ENCODE measurements around the gene SDHB. TPM values are rescaled to one million over a fixed set of nuclear protein-coding genes. Genes with fewer than 3 reads are reported as not detected.
A peak's percentile ranks its signal among the peaks of the same experiment; 100 is the strongest.

The SDHB gene
- total RNA-seq (57.7 and 58.0 TPM in 2 replicates), polyA plus RNA-seq (59.0 and 61.0 TPM in 2 replicates), polyA minus RNA-seq (51.1 and 61.9 TPM in 2 replicates)
- 90.5 TPM for total RNA-seq (2013)

- intact Hi-C loops (cut with micrococcal nuclease): loop anchor here (1.0 to 2.0 kb wide), 4 partner anchors 43 to 385 kb away; partner anchors contain the start of genes ATP13A2, PADI2 and RCC2
- CTCF ChIA-PET: no interaction called here
Observed at GRCh38 chr1:17053685-17054410, at the start of gene SDHB. SDHB (minus strand) TSS chr1:17054032; CDS start chr1:17054019, 13 bp downstream.

DNA sequence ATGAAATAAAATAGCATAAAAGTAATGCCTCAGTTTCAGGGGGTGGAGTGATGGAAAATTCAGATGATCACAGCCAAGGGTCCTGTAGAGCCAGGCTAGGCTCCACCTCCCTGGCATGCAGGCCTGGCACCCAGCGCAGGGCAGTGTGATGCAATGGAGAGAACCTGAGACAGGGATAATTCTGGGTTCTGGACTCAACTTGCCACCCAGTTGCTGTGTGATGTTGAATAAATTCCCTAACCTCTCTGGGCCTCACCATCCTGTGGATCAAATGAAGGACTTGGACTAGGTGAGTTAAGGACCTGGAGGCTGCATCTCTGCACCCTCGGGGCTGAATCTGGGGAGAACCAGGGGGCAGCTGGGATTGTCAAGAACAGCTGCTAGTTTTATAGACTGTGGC is 48.4 kb upstream of the SDHB start:
- ChIA-PET POLR2A (no interaction called here), CTCF (no interaction called here)
- TF ChIP-seq, protein P1, sequence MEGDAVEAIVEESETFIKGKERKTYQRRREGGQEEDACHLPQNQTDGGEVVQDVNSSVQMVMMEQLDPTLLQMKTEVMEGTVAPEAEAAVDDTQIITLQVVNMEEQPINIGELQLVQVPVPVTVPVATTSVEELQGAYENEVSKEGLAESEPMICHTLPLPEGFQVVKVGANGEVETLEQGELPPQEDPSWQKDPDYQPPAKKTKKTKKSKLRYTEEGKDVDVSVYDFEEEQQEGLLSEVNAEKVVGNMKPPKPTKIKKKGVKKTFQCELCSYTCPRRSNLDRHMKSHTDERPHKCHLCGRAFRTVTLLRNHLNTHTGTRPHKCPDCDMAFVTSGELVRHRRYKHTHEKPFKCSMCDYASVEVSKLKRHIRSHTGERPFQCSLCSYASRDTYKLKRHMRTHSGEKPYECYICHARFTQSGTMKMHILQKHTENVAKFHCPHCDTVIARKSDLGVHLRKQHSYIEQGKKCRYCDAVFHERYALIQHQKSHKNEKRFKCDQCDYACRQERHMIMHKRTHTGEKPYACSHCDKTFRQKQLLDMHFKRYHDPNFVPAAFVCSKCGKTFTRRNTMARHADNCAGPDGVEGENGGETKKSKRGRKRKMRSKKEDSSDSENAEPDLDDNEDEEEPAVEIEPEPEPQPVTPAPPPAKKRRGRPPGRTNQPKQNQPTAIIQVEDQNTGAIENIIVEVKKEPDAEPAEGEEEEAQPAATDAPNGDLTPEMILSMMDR (IDR thresholded peaks at IDR 0.05): no peak
- TF ChIP-seq EZH2 (IDR thresholded peaks at IDR 0.05; ENCODE audit: borderline replicate concordance, insufficient read depth, low read depth, low read length, poor library complexity, severe bottlenecking): no peak
- Histone ChIP-seq H3K4me2 (replicated peaks; ENCODE audit: low read depth, low read length, poor library complexity, severe bottlenecking) (no peak overlapping the region), H3K27me3 (replicated peaks in 1 of 4; ENCODE audit: control extremely low read depth in 1 of 4, control insufficient read depth in 3 of 4, insufficient read depth in 4 of 4, low read length in 3 of 4) (no peaks in the 10 kb centered on the region), H3K36me3 (replicated peaks in 1 of 2; ENCODE audit: control extremely low read depth in 1 of 2, control insufficient read depth in 1 of 2, extremely low read depth in 1 of 2, insufficient read depth in 2 of 2, low read length in 1 of 2) (no peaks in the 10 kb centered on the region), H3K9me3 (ENCODE audit: control extremely low read depth in 1 of 3, control insufficient read depth in 2 of 3, insufficient read depth in 1 of 3, low read length in 2 of 3) (no peaks in the 10 kb centered on the region), H3K79me2 (ENCODE audit: control insufficient read depth, insufficient read depth, low read length) (no peaks in the 10 kb centered on the region), H3K4me1 (ENCODE audit: control insufficient read depth in 2 of 2, insufficient read depth in 2 of 2, low read length in 2 of 2) (no peaks in the 10 kb centered on the region), H4K20me1 (ENCODE audit: control insufficient read depth, insufficient read depth, low read length, poor library complexity, severe bottlenecking) (no peaks in the 10 kb centered on the region), H2AFZ (ENCODE audit: insufficient read depth, low read depth, low read length, poor library complexity, severe bottlenecking) (no peak overlapping the region), H3K9ac (ENCODE audit: low read length) (no peak overlapping the region), H3K4me3 (ENCODE audit: control extremely low read depth in 1 of 5, extremely low read depth in 1 of 5, insufficient read depth in 1 of 5, low read depth in 2 of 5, low read length in 4 of 5) (no peak overlapping the region), H3K27ac (ENCODE audit: low read length in 2 of 2) (no peak overlapping the region)
- intact Hi-C loops (cut with micrococcal nuclease): no loop called here
- Mint-ChIP-seq H3K27me3 (peaks cover 5% of the 10 kb centered on the region), H3K4me3 (no peak overlapping the region), H3K4me1 (no peaks in the 10 kb centered on the region), H3K9me3 (ENCODE audit: insufficient read depth) (no peaks in the 10 kb centered on the region), H3K27ac (no peak overlapping the region)
- ATAC-seq (ENCODE audit: low read depth) (no peak), DNase-seq (no peak)
- WGBS (ENCODE audit: insufficient coverage): 100% methylated on average over 2 of the region's 2 CpGs

More at GRCh38 chr1:17053685-17054410, at the start of gene SDHB:
- TF ChIP-seq EZH2 (IDR thresholded peaks at IDR 0.05; ENCODE audit: borderline replicate concordance, insufficient read depth, low read depth, low read length, poor library complexity, severe bottlenecking): no peak
- TF ChIP-seq, protein P1 (IDR thresholded peaks at IDR 0.05): no peak
- H3K4me1 ChIP-seq (ENCODE audit: control insufficient read depth in 2 of 2, insufficient read depth in 2 of 2, low read length in 2 of 2): peaks cover 12 to 13% of the 10 kb centered on the region in 2 donors
- H2AFZ ChIP-seq (ENCODE audit: insufficient read depth, low read depth, low read length, poor library complexity, severe bottlenecking): peak within 1 kb of the TSS; percentile 80
- DNase-seq (peak; percentile 99), ATAC-seq (ENCODE audit: low read depth) (peak; percentile 97)
- H3K4me3 Mint-ChIP-seq: peak within 1 kb of the TSS; percentile 99
- H3K4me3 ChIP-seq (ENCODE audit: control extremely low read depth in 1 of 5, extremely low read depth in 1 of 5, insufficient read depth in 1 of 5, low read depth in 2 of 5, low read length in 4 of 5): peak within 1 kb of the TSS; percentile 61 to 90 (median 81)
- peak within 1 kb of the TSS; percentile 58 to 83 for H3K27ac ChIP-seq (ENCODE audit: low read length in 2 of 2)
- peaks cover 55% of the 10 kb centered on the region for H3K79me2 ChIP-seq (ENCODE audit: control insufficient read depth, insufficient read depth, low read length)
- H3K9me3 Mint-ChIP-seq (ENCODE audit: insufficient read depth): no peaks in the 10 kb centered on the region
- WGBS (ENCODE audit: insufficient coverage): 0% methylated on average over 41 of the region's 44 CpGs
- POLR2A ChIA-PET: interaction anchor here (0.7 kb wide), 1 partner anchor 76 kb away, joined by 3 read pairs; no protein-coding TSS in a partner anchor
- H3K27me3 Mint-ChIP-seq: peaks cover 6% of the 10 kb centered on the region
- H3K36me3 ChIP-seq (replicated peaks in 1 of 2; ENCODE audit: control extremely low read depth in 1 of 2, control insufficient read depth in 1 of 2, extremely low read depth in 1 of 2, insufficient read depth in 2 of 2, low read length in 1 of 2): peaks cover 2 to 16% of the 10 kb centered on the region in 2 experiments
- H4K20me1 ChIP-seq (ENCODE audit: control insufficient read depth, insufficient read depth, low read length, poor library complexity, severe bottlenecking): peaks cover 4% of the 10 kb centered on the region
- H3K4me1 Mint-ChIP-seq: peaks cover 30% of the 10 kb centered on the region
- H3K27ac Mint-ChIP-seq: peak within 1 kb of the TSS; percentile 97
- no peaks in the 10 kb centered on the region for H3K9me3 ChIP-seq (ENCODE audit: control extremely low read depth in 1 of 3, control insufficient read depth in 2 of 3, insufficient read depth in 1 of 3, low read length in 2 of 3)
- H3K9ac ChIP-seq (ENCODE audit: low read length): peak within 1 kb of the TSS; percentile 78
- H3K27me3 ChIP-seq (replicated peaks in 1 of 4; ENCODE audit: control extremely low read depth in 1 of 4, control insufficient read depth in 3 of 4, insufficient read depth in 4 of 4, low read length in 3 of 4): no peaks in the 10 kb centered on the region
- H3K4me2 ChIP-seq (replicated peaks; ENCODE audit: low read depth, low read length, poor library complexity, severe bottlenecking): peak within 1 kb of the TSS; percentile 83

Data from B cell (primary cell).